ENCODE data around the gene LCP2. TPM values are rescaled to one million over a fixed set of nuclear protein-coding genes. Genes with fewer than 3 reads are reported as not detected.

Gene LCP2
- total RNA-seq, 1 experiment from 2014 or later: not detected

DNA sequence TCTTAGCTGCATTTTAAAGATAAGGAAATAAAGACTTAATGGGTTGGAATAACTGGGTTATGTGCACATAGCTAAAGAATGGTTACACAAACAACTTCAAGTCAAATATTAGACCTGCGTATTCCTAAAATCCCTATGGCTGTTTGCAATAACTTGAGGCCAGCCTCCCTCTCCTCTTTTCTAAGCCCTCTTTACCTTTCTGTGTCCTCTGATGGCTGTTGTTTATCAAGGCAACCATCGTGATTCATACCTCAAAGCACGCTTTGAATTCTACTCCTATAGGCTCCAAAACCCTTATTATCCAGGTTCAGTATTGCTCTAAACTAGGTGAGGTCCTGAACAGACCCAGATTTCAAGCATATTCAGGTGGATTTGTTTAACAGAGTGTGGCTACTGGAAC, 45.6 kb upstream of the LCP2 start:
- Histone ChIP-seq H2AFZ (ENCODE audit: low read length) (no peak overlapping the region), H3K4me3 (ENCODE audit: low read length) (no peak overlapping the region), H3K79me2 (ENCODE audit: low read length) (no peaks in the 10 kb centered on the region), H3K9me2 (replicated peaks; ENCODE audit: low read length) (no peaks in the 10 kb centered on the region), H3K4me1 (ENCODE audit: insufficient read depth, low read length) (no peaks in the 10 kb centered on the region), H3K27me3 (ENCODE audit: low read length) (peaks cover 57% of the 10 kb centered on the region), H3F3A (ENCODE audit: low read length, unreplicated experiment) (no peaks in the 10 kb centered on the region), H3K4me2 (ENCODE audit: low read length) (no peak overlapping the region), H3K36me3 (ENCODE audit: low read depth, low read length) (no peaks in the 10 kb centered on the region; the same call in 1 of the 2 replicates), H3K9me3 (ENCODE audit: low read length) (no peaks in the 10 kb centered on the region), H3K9ac (ENCODE audit: low read length) (no peak overlapping the region), H4K20me1 (ENCODE audit: low read length) (no peaks in the 10 kb centered on the region), H3K27ac (ENCODE audit: low read length) (no peak overlapping the region)
- TF ChIP-seq, protein P1, sequence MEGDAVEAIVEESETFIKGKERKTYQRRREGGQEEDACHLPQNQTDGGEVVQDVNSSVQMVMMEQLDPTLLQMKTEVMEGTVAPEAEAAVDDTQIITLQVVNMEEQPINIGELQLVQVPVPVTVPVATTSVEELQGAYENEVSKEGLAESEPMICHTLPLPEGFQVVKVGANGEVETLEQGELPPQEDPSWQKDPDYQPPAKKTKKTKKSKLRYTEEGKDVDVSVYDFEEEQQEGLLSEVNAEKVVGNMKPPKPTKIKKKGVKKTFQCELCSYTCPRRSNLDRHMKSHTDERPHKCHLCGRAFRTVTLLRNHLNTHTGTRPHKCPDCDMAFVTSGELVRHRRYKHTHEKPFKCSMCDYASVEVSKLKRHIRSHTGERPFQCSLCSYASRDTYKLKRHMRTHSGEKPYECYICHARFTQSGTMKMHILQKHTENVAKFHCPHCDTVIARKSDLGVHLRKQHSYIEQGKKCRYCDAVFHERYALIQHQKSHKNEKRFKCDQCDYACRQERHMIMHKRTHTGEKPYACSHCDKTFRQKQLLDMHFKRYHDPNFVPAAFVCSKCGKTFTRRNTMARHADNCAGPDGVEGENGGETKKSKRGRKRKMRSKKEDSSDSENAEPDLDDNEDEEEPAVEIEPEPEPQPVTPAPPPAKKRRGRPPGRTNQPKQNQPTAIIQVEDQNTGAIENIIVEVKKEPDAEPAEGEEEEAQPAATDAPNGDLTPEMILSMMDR (conservative IDR thresholded peaks at IDR 0.05; ENCODE audit: low read depth, low read length): no peak
- ChIA-PET CTCF (no interaction called here), POLR2A (ENCODE audit: unreplicated experiment) (no interaction called here)
- intact Hi-C loops (cut with micrococcal nuclease): no loop called here
- no TSS peak for BruUV-seq (replicated peaks)
- no peak for DNase-seq
- no peak for ATAC-seq

DNA sequence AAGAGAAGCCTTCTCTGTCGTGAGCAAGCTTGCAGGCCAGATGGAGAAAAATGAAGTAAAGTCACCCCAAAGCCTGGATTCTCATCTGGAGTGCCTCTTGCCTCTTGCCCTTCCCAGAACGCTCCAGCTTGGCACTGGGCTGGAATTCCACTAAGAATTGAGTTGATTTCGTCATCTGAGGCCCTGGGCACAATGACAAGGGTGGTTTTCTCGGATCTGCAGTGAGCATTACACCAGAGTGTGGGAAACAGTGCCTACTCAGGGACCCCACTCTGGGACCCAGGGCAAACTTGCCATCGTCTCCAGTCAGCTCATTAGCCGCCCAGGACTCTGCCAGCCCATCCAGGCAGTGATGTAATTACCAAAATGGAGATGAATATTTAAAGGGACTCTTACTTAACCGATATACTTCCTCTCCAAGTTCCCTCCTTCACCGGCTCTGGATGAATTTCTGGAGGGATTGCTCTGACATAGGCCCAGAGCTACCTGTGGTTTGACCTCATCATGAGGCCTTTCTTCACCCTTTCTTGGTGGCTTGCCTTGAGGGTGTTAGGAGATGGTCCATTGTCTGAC, 44.7 kb upstream of the LCP2 start:
- no peaks in the 10 kb centered on the region for H3K9me3 ChIP-seq (ENCODE audit: low read length)
- H3K27me3 ChIP-seq (ENCODE audit: low read length): peaks cover 57% of the 10 kb centered on the region
- H3K4me3 ChIP-seq (ENCODE audit: low read length): no peak overlapping the region
- no peak overlapping the region for H3K4me2 ChIP-seq (ENCODE audit: low read length)
- no peaks in the 10 kb centered on the region for H3K9me2 ChIP-seq (replicated peaks; ENCODE audit: low read length)
- no peaks in the 10 kb centered on the region for H3F3A ChIP-seq (ENCODE audit: low read length, unreplicated experiment)
- H3K79me2 ChIP-seq (ENCODE audit: low read length): no peaks in the 10 kb centered on the region
- no peak overlapping the region for H2AFZ ChIP-seq (ENCODE audit: low read length)
- TF ChIP-seq, protein P1 (conservative IDR thresholded peaks at IDR 0.05; ENCODE audit: low read depth, low read length): no peak
- TF ChIP-seq EZH2 (IDR thresholded peaks at IDR 0.05; ENCODE audit: low read length, unreplicated experiment) (no peak), EZH2phosphoT487 (IDR thresholded peaks at IDR 0.05; ENCODE audit: borderline replicate concordance, low read length) (no peak)
- H4K20me1 ChIP-seq (ENCODE audit: low read length): no peaks in the 10 kb centered on the region
- no peak for ATAC-seq
- ChIA-PET CTCF (no interaction called here), POLR2A (ENCODE audit: unreplicated experiment) (no interaction called here)
- no peak overlapping the region for H3K9ac ChIP-seq (ENCODE audit: low read length)
- no peak for DNase-seq
- H3K4me1 ChIP-seq (ENCODE audit: insufficient read depth, low read length): no peaks in the 10 kb centered on the region
- BruUV-seq (replicated peaks): no TSS peak
- intact Hi-C loops (cut with micrococcal nuclease): no loop called here
- H3K36me3 ChIP-seq (ENCODE audit: low read depth, low read length): no peaks in the 10 kb centered on the region; the same call in 1 of the 2 replicates
- H3K27ac ChIP-seq (ENCODE audit: low read length): no peak overlapping the region

DNA sequence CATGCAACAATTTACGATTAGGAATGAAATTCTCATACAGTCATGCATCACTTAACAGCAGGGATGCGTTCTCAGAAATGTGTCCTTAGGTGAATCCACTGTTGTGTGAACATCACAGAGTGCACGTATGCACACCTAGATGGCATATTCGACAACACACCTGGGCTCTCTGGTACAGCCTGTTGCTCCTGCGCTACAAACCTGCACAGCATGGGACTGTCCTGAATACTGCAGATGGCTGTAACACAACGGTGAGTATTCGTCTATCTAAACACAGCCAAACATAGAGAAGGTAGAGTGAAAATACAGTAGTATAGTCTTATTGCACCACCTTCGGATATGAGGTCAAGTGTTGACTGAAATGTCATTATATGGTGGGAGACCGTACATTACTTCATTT, 44.0 kb upstream of the LCP2 start:
- Histone ChIP-seq H3K79me2 (ENCODE audit: low read length) (no peaks in the 10 kb centered on the region), H3K4me2 (ENCODE audit: low read length) (no peak overlapping the region), H3K4me3 (ENCODE audit: low read length) (no peak overlapping the region), H3K9me3 (ENCODE audit: low read length) (no peaks in the 10 kb centered on the region), H3K36me3 (ENCODE audit: low read depth, low read length) (no peaks in the 10 kb centered on the region; the same call in 1 of the 2 replicates), H3F3A (ENCODE audit: low read length, unreplicated experiment) (no peaks in the 10 kb centered on the region), H4K20me1 (ENCODE audit: low read length) (no peaks in the 10 kb centered on the region), H3K9ac (ENCODE audit: low read length) (no peak overlapping the region), H3K27ac (ENCODE audit: low read length) (no peak overlapping the region), H3K4me1 (ENCODE audit: insufficient read depth, low read length) (no peaks in the 10 kb centered on the region), H2AFZ (ENCODE audit: low read length) (no peak overlapping the region), H3K9me2 (replicated peaks; ENCODE audit: low read length) (no peaks in the 10 kb centered on the region), H3K27me3 (ENCODE audit: low read length) (peaks cover 57% of the 10 kb centered on the region)
- ATAC-seq (no peak), DNase-seq (no peak)
- no peak for TF ChIP-seq EZH2 (IDR thresholded peaks at IDR 0.05; ENCODE audit: low read length, unreplicated experiment)
- TF ChIP-seq, protein P1 (conservative IDR thresholded peaks at IDR 0.05; ENCODE audit: low read depth, low read length): no peak
- no peak for TF ChIP-seq EZH2phosphoT487 (IDR thresholded peaks at IDR 0.05; ENCODE audit: borderline replicate concordance, low read length)
- CTCF ChIA-PET: no interaction called here
- intact Hi-C loops (cut with micrococcal nuclease): no loop called here
- POLR2A ChIA-PET (ENCODE audit: unreplicated experiment): no interaction called here
- BruUV-seq (replicated peaks): no TSS peak
